ENCODE data around the gene GALM. TPM values are rescaled to one million over a fixed set of nuclear protein-coding genes. Genes with fewer than 3 reads are reported as not detected.
"Not testable (repeated sequence)": the region's sequence is repeated elsewhere in the genome, so short reads cannot be mapped to it uniquely, and the experiment has no call there.

The GALM gene
- total RNA-seq, 2 donors from 2014 or later: 19.9 to 50.0 TPM

DNA sequence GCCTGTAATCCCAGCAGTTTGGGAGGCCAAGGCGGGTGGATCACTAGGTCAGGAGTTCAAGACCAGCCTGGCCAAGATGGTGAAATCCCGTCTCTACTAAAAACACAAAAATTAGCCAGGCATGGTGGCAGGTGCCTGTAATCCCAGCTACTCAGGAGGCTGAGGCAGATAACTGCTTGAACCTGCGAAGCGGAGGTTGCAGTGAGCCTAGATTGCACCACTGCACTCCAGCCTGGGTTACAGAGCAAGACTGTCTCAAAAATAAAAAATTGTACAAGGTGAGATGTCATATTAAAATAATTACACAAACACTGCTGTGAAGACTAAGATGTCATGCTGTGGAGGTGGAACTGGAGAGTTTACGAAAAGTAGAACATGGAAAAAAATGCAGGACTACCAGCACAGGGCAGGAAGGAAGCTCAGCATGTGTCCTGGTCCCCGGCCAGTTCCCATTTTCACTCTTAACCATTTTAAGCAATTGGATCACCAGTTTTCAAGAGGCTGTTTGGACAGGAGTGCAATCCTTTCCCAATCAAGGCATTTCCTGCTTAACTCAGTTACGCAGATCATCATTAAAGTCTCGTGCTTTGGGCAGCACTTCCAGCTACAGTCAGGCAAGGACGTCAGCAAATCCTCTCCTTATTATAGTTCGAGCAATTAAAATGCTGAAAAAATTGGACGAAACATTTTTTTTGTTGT, 71.2 kb downstream of the GALM start:
- H3K9me3 Mint-ChIP-seq; H3K4me3 Mint-ChIP-seq; ATAC-seq; H3K27me3 Mint-ChIP-seq; DNase-seq (ENCODE audit: low spot score); H3K4me1 Mint-ChIP-seq (ENCODE audit: low read depth in 2 of 2): not testable (repeated sequence)
- Mint-ChIP-seq H3K36me3 (peaks cover 15% of the 10 kb centered on the region), H3K27ac (peak overlapping the region in 1 of 2 donors; percentile 45)

DNA sequence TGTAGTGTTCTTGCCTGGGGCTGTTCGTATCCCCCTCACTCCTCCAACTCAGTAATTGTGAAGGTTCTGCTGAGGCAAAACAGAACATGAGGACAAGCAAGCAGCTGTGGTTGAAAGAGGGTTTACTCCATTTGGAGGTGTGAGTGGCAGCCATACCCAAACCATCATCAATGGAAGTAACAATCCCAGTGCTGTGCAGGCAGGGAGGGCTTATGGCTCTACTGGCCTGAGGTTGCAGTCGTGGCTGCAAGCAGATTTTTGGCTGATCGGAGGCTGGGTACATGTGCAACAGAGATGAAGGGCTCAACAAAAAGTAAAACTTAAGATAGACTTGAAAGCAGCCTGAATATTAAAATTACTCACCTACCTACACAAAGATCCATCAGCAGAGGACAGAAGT, 72.0 kb downstream of the GALM start:
- no peak overlapping the region for H3K4me3 Mint-ChIP-seq
- ATAC-seq (no peak), DNase-seq (ENCODE audit: low spot score) (no peak)
- H3K9me3 Mint-ChIP-seq: no peaks in the 10 kb centered on the region
- H3K27ac Mint-ChIP-seq: peak overlapping the region; percentile 37 to 53
- peaks cover 5 to 10% of the 10 kb centered on the region in 2 donors for H3K4me1 Mint-ChIP-seq (ENCODE audit: low read depth in 2 of 2)
- peaks cover 15% of the 10 kb centered on the region for H3K36me3 Mint-ChIP-seq
- no peaks in the 10 kb centered on the region for H3K27me3 Mint-ChIP-seq

DNA sequence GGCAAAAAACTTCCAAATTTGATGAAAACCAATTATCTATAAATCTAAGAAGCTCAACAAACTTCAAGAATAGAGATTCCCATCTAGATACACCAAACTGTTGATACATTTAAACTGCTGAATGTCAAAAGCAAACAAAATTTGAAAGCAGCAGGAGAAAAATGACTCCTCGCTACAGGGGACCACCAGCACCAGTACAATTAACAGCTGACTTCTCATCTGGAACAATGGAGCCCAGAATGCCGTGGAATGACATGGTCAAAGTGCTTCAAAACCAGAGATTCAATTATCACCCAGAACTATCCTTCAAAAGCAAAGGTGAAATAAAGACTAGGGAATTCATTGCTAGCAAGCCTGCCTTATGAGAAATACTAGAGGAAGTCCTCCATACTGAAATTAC, 73.6 kb downstream of the GALM start:
- no peaks in the 10 kb centered on the region for H3K9me3 Mint-ChIP-seq
- peaks cover 15% of the 10 kb centered on the region for H3K36me3 Mint-ChIP-seq
- peaks cover 10 to 17% of the 10 kb centered on the region in 2 donors for H3K4me1 Mint-ChIP-seq (ENCODE audit: low read depth in 2 of 2)
- no peak for ATAC-seq
- H3K27ac Mint-ChIP-seq: peak overlapping the region in 1 of 2 donors; percentile 1
- H3K27me3 Mint-ChIP-seq: no peaks in the 10 kb centered on the region
- no peak for DNase-seq (ENCODE audit: low spot score)
- H3K4me3 Mint-ChIP-seq: no peak overlapping the region

DNA sequence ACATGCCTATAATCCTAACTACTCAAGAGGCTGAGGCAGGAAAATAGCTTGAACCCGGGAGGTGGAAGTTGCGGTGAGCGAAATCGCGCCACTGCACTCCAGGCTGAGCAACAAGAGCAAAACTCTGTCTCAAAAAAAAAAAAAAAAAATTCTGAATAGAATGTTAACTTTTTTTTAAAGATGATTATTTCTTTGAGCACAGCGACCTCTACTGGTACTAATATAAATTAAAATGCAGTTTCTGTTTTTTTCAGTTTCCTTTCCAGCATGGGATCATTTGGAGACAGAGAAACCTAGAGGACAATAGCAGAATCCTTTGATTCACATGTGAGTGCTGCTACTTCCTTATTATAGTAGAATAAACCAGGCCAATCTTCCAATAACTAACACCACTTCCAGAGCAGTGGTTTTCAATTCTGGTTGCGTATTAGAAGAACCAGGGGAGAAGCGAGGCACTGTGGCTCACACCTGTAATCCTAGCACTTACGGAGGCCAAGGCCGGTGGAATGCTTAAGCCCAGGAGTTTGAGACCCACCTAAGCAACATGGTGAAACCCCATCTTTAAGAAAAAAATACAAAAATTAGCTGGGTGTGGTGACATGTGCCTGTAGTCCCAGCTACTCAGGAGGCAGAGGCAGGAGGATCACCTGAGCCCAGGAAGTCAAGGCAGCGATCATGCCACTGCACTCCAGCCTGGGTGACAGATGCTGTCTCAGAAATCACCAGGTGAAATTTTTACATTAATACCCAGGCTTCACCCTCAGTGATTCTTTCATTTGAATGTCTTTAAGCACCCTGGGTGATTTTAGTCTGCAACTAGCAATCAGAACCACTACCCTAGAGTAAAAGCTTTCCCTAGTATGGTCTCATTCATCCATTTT, 75.2 kb downstream of the GALM start:
- ATAC-seq (peak in 1 of 2 donors; percentile 25), DNase-seq (ENCODE audit: low spot score) (no peak)
- Mint-ChIP-seq H3K27ac (peak overlapping the region in 1 of 2 donors; percentile 32), H3K27me3 (no peaks in the 10 kb centered on the region), H3K4me3 (no peak overlapping the region), H3K9me3 (no peaks in the 10 kb centered on the region), H3K36me3 (peaks cover 22% of the 10 kb centered on the region), H3K4me1 (ENCODE audit: low read depth in 2 of 2) (peaks cover 18 to 27% of the 10 kb centered on the region in 2 donors)

DNA sequence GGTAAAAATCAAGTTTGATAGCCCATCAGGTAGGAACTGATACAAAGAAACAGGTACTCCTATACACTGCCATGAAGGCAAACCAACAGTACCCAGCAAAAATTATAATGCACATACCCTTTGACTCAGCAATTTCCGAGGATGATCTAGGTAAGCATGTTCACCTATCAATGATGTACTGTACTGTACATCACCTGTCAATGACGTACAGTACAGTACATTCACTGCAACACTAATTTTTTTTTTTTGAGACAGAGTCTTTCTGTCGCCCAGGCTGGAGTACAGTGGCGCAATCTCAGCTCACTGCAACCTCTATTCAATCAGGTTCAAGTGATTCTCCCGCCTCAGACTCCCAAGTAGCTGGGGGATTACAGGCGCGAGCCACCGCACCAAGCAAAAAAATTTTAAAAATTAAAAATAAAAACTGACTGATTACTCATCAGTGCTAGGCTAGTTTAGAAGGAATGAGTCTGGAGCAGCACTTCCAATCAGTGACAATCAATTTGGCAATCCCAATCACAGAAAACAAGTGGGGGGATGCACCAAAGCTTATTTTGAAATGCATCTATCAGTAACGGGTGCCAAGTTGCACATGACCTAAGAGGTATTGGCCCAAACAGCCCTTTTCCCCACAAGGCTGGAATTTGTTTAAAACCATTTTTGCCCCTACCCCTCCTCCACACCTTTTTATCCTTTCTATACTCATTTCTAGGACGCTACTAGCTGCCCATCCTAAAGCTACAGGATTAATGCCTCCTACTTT, 77.1 kb downstream of the GALM start:
- no peak for DNase-seq (ENCODE audit: low spot score)
- peak; percentile 18 to 41 for ATAC-seq
- no peaks in the 10 kb centered on the region for H3K9me3 Mint-ChIP-seq
- peaks cover 37 to 41% of the 10 kb centered on the region in 2 donors for H3K4me1 Mint-ChIP-seq (ENCODE audit: low read depth in 2 of 2)
- H3K27me3 Mint-ChIP-seq: no peaks in the 10 kb centered on the region
- H3K4me3 Mint-ChIP-seq: no peak overlapping the region
- peaks cover 37% of the 10 kb centered on the region for H3K36me3 Mint-ChIP-seq
- peak overlapping the region in 1 of 2 donors; percentile 99 for H3K27ac Mint-ChIP-seq

DNA sequence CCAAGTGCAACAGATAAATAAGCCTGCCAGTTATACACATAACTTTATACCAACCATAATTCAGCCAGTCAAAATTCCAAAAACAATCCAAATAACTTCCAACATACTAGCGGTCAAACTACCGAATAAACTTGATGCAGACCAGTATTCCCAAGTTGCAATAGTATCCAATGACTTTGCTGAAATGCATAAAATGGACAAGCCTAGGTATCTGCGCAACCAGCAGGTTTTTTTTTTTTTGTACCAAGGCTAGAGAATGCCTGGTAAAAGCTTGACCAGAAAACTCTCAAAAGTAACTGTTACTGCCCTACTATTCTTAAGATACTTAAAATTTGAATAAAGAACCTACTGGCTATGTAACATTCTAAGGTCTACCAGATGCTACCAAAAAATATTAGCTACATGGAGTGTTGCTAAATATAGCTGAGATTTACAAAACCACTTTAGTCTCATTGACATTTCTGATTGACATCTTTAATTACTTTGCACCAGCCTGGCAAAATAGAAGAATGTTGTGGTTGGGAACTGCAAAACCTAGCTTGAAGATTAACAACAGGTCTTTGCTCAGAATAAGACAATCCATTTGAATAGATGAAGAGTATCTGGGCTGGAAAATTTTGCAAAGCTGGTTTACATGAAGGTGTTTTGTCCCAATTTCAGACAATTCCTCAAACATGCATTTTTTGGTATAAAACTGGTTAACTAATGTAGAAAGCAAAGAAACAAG, 77.9 kb downstream of the GALM start:
- peak overlapping the region in 1 of 2 donors; percentile 99 for H3K27ac Mint-ChIP-seq
- peaks cover 40 to 47% of the 10 kb centered on the region in 2 donors for H3K4me1 Mint-ChIP-seq (ENCODE audit: low read depth in 2 of 2)
- H3K4me3 Mint-ChIP-seq: peak overlapping the region; percentile 8
- peaks cover 39% of the 10 kb centered on the region for H3K36me3 Mint-ChIP-seq
- ATAC-seq (no peak), DNase-seq (ENCODE audit: low spot score) (no peak)
- no peaks in the 10 kb centered on the region for H3K27me3 Mint-ChIP-seq
- no peaks in the 10 kb centered on the region for H3K9me3 Mint-ChIP-seq

DNA sequence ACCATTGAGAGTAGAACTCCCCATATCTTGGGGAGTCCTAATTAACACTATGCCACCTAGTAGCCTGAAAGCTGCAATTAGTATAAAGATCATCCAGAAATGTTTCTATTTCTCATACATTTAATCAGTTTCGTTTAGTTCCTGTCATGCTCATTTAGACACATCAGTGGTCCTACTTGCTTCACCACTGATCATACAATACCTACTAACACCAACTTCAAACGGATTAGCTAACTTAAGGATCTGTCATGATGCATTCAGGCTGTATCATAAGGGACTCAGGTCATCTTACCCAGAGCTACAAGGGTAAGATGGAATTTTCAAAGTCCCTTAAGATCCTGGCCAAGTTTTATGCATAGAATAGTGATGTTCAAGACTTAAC, 78.5 kb downstream of the GALM start:
- no peaks in the 10 kb centered on the region for H3K27me3 Mint-ChIP-seq
- peak overlapping the region; percentile 8 for H3K4me3 Mint-ChIP-seq
- ATAC-seq (peak; percentile 3 to 4), DNase-seq (ENCODE audit: low spot score) (no peak)
- H3K36me3 Mint-ChIP-seq: peaks cover 39% of the 10 kb centered on the region
- peak overlapping the region in 1 of 2 donors; percentile 99 for H3K27ac Mint-ChIP-seq
- peaks cover 46 to 51% of the 10 kb centered on the region in 2 donors for H3K4me1 Mint-ChIP-seq (ENCODE audit: low read depth in 2 of 2)
- H3K9me3 Mint-ChIP-seq: no peaks in the 10 kb centered on the region

DNA sequence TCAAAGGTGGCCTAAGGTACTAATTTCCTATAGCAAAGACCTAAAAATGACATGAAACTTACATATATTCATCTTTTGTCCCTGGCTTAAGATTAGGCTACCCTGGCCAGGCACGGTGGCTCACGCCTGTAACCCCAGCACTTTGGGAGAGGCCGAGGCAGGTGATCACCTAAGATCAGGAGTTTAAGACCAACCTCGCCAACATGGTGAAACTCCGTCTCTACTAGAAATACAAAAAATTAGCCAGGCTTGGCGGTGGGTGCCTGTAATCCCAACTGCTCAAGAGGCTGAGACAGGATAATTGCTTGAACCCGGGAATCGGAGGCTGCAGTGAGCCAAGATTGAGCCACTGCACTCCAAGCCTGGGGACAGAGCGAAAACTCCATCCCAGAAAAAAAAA, 79.4 kb downstream of the GALM start:
- H3K4me1 Mint-ChIP-seq (ENCODE audit: low read depth in 2 of 2): peaks cover 54 to 57% of the 10 kb centered on the region in 2 donors
- no peak for ATAC-seq
- DNase-seq (ENCODE audit: low spot score): no peak
- no peaks in the 10 kb centered on the region for H3K9me3 Mint-ChIP-seq
- H3K4me3 Mint-ChIP-seq: peak overlapping the region; percentile 100
- H3K27me3 Mint-ChIP-seq: no peaks in the 10 kb centered on the region
- peaks cover 48% of the 10 kb centered on the region for H3K36me3 Mint-ChIP-seq
- H3K27ac Mint-ChIP-seq: peak overlapping the region; percentile 99 to 100

DNA sequence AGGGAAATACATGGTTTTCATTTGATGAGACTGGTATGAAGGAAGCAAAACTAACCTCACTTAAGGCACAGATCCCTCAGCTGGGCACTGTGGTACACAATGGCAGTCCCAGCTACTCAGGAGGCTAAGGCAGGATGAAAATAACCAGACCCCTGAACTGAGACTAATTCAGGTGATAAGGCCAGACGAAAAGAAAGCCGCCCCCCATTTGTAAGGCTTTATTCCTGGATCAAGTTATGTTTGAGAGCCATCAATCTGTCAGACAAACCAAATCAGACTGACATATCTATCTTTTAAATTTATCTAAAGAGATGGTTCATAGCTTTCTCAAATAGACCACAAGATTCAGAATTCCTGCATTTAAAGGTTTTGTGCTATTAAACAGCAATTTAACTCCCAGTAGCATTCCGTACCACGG, 81.1 kb downstream of the GALM start:
- Mint-ChIP-seq H3K9me3 (no peaks in the 10 kb centered on the region), H3K27me3 (no peaks in the 10 kb centered on the region), H3K36me3 (peaks cover 59% of the 10 kb centered on the region), H3K4me3 (peak overlapping the region; percentile 100), H3K4me1 (ENCODE audit: low read depth in 2 of 2) (peaks cover 66 to 67% of the 10 kb centered on the region in 2 donors), H3K27ac (peak overlapping the region; percentile 99 to 100)
- DNase-seq (ENCODE audit: low spot score): no peak
- no peak for ATAC-seq

DNA sequence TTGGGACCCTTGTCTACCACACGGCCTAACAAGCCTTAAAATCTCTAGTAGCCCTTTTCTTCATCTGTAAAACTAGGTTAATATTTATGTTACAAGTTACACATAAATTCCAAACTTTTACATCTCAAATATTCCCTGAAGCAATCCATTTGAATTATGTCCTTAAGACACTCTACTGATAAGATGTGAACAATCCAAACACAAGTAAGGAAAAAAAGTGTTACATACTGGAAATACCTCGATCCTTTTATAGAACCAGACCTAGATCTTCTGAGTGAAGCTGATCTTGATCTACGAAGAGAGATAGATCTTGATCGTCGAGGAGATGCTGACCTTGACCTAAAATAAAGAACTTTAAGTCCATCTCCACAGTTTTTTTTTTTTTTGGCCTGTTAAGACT, 81.9 kb downstream of the GALM start:
- Mint-ChIP-seq H3K27me3 (no peaks in the 10 kb centered on the region), H3K36me3 (peaks cover 59% of the 10 kb centered on the region), H3K4me3 (peak overlapping the region; percentile 100), H3K4me1 (ENCODE audit: low read depth in 2 of 2) (peaks cover 68 to 70% of the 10 kb centered on the region in 2 donors), H3K9me3 (no peaks in the 10 kb centered on the region), H3K27ac (peak overlapping the region; percentile 99 to 100)
- DNase-seq (ENCODE audit: low spot score): no peak
- no peak for ATAC-seq

DNA sequence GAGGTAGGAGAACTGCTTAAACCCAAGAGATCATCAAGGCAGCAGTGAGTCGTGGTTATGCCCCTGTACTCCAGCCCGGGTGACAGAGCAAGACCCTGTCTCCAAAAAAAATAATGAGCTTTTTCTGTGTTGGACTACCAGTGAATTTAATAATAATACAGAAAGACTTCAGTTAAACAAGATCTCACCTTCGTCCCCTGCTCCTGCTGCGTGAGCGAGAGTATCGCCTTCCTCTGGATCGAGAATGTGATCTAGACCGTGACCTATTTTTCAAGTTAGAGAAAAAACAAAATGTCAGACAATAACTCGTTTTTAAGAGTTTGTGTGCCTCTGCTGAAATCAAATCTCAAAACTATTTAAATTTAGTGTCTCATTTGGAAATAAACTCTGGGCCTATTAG, 82.5 kb downstream of the GALM start:
- Mint-ChIP-seq H3K27ac (peak overlapping the region; percentile 99 to 100), H3K36me3 (peaks cover 59% of the 10 kb centered on the region), H3K4me1 (ENCODE audit: low read depth in 2 of 2) (peaks cover 68 to 70% of the 10 kb centered on the region in 2 donors), H3K27me3 (no peaks in the 10 kb centered on the region), H3K4me3 (peak overlapping the region; percentile 100), H3K9me3 (no peaks in the 10 kb centered on the region)
- DNase-seq (ENCODE audit: low spot score) (no peak), ATAC-seq (no peak)

DNA sequence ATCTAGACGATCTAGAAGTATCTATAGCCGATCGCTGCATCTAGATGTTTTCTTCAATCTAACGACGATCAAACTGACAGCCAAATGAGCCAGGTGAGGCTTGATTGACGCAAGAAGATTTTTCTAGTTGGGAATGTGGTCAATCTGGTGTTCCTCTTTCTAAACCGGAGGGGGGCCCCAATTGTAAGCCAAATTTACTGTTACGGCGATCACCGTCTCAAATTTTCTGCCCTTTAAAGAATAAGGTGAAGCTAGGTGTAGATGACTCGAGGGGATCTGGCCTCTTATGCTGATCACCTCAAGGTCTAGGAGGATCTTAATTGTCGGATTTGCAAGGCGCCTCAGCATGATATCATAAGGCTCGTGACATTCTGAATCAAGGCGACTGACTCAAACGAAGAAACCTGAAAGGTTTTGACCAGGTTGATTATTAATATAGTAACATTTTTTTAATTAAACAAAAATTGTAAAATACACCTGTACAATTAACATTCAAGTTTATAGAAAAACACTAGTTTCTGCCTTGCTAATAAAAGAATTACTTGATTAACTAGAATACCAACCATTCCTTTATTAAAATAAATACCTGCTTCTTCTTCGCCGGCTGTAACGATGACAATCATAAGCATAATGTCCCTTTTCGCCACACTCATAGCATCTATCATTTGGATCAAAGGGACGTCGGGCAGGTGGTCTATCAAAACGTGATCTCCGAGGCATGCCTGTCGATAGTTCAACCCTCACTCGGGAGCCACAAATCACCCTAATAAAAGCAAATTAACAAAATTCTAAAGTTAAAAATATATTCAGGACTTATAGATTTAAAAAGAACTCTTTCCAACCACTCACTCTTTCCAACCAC, 83.3 kb downstream of the GALM start:
- Mint-ChIP-seq H3K36me3 (peaks cover 59% of the 10 kb centered on the region), H3K4me3 (peak overlapping the region; percentile 100), H3K4me1 (ENCODE audit: low read depth in 2 of 2) (peaks cover 65 to 68% of the 10 kb centered on the region in 2 donors), H3K27me3 (no peaks in the 10 kb centered on the region), H3K9me3 (no peaks in the 10 kb centered on the region), H3K27ac (peak overlapping the region; percentile 99 to 100)
- DNase-seq (ENCODE audit: low spot score) (no peak), ATAC-seq (no peak)
